Caco-2 (cell line): Measurements from ENCODE around the gene GLI2. TPM values are rescaled to one million over a fixed set of nuclear protein-coding genes. Genes with fewer than 3 reads are reported as not detected.

Experiments used
- BruUV-seq: library from RNA; stranded (reverse); fragments of 400-500 nt; replicated peaks from 2 replicates; lab custom pipeline; 2021; lab: Mats Ljungman, UMichigan
- CTCF ChIA-PET: fragments of 300-600 bp; sonication (Branson Sonifier 250); formaldehyde crosslinking; loops from one replicate; lab custom pipeline; 2022; ENCODE audit warnings: antibody characterized with exemption; lab: Charles Lee
- POLR2A ChIA-PET: fragments of 300-600 bp; sonication (Branson Sonifier 250); formaldehyde crosslinking; loops from one replicate; lab custom pipeline; 2022; ENCODE audit warnings: antibody characterized with exemption; lab: Charles Lee
- DNase-seq, 2 experiments: peaks; one replicate each; pipeline versions ENCODE4 v3.0.0 to v3.0.0-alpha.2; 2020 to 2022
- H3K27me3 ChIP-seq: replicated peaks from 2 replicates; pipeline ENCODE4 v1.6.0; 2011; ENCODE audit warnings: low read length; ENCODE audit not compliant: control insufficient read depth, insufficient read depth
- H3K36me3 ChIP-seq: 2 replicates; pipeline ENCODE4 v1.5.1; 2011; ENCODE audit warnings: low read length; ENCODE audit not compliant: control insufficient read depth, insufficient read depth
- H3K4me1 ChIP-seq: fragments of 250-450 bp; sonication (Bioruptor Pico); 2 replicates; pipeline ENCODE4 v1.5.1; 2020; ENCODE audit warnings: mild to moderate bottlenecking
- H3K4me3 ChIP-seq: 2 replicates; pipeline ENCODE4 v1.5.1; 2011; ENCODE audit warnings: low read depth, mild to moderate bottlenecking, control low read depth, low read length
- H3K9me3 ChIP-seq: fragments of 250-450 bp; sonication (Bioruptor Pico); 2 replicates; pipeline ENCODE4 v1.5.1; 2020; ENCODE audit warnings: mild to moderate bottlenecking, moderate library complexity
- H3K27ac Mint-ChIP-seq: one replicate; pipeline ENCODE4 v1.8.0; 2022; ENCODE audit warnings: mixed read lengths; ENCODE audit not compliant: unreplicated experiment
- H3K27me3 Mint-ChIP-seq: one replicate; pipeline ENCODE4 v1.8.0; 2022; ENCODE audit warnings: mixed read lengths; ENCODE audit not compliant: insufficient read depth, unreplicated experiment
- H3K36me3 Mint-ChIP-seq: one replicate; pipeline ENCODE4 v1.8.0; 2022; ENCODE audit warnings: mild to moderate bottlenecking, mixed read lengths; ENCODE audit not compliant: insufficient read depth, unreplicated experiment
- H3K4me1 Mint-ChIP-seq: one replicate; pipeline ENCODE4 v1.8.0; 2022; ENCODE audit warnings: low read depth, mixed read lengths; ENCODE audit not compliant: unreplicated experiment
- H3K4me3 Mint-ChIP-seq: one replicate; pipeline ENCODE4 v1.8.0; 2022; ENCODE audit warnings: mild to moderate bottlenecking, moderate library complexity, mixed read lengths; ENCODE audit not compliant: unreplicated experiment
- H3K9me3 Mint-ChIP-seq: one replicate; pipeline ENCODE4 v1.8.0; 2022; ENCODE audit warnings: mixed read lengths; ENCODE audit not compliant: unreplicated experiment
- CTCF ChIP-seq, 2 experiments: fragments of 200-600 bp in 1 of 2; IDR thresholded peaks; 1 replicate in 1 of 2; 2 replicates in 1 of 2; pipeline versions ENCODE4 v1.5.1 to v1.8.0; 2011 to 2022; ENCODE audit warnings: antibody characterized with exemption in 1 of 2, control low read depth in 1 of 2, inconsistent platforms in 1 of 2, low read depth in 1 of 2, low read length in 1 of 2, mild to moderate bottlenecking in 1 of 2, moderate library complexity in 1 of 2; ENCODE audit not compliant: insufficient read depth in 1 of 2, severe bottlenecking in 1 of 2, unreplicated experiment in 1 of 2
- intact Hi-C: fragments of 100-400 bp; cut with micrococcal nuclease; formaldehyde crosslinking; loops from one replicate; pipeline ENCODE4 v1.10.0; 2022; ENCODE audit not compliant: unreplicated experiment
- total RNA-seq: library from RNA; stranded (reverse); gene quantifications from 2 replicates; pipeline ENCODE4 v1.2.3, GENCODE V29; 2022

The GLI2 gene
- total RNA-seq, 1 experiment from 2014 or later: 0.70 TPM

GRCh38 chr2:120771111-120771780 is 35.6 kb downstream of the GLI2 start:
- no peak overlapping the region for H3K4me3 Mint-ChIP-seq
- ChIA-PET CTCF (no interaction called here), POLR2A (no interaction called here)
- BruUV-seq: no TSS peak
- H3K4me3 ChIP-seq: no peak overlapping the region
- no peak overlapping the region for H3K27ac Mint-ChIP-seq
- no peaks in the 10 kb centered on the region for H3K9me3 ChIP-seq
- peaks cover 4% of the 10 kb centered on the region for H3K4me1 ChIP-seq
- no peaks in the 10 kb centered on the region for H3K36me3 Mint-ChIP-seq
- DNase-seq: no peak
- no peaks in the 10 kb centered on the region for H3K9me3 Mint-ChIP-seq
- H3K27me3 ChIP-seq: no peaks in the 10 kb centered on the region
- intact Hi-C loops: no loop called here
- H3K27me3 Mint-ChIP-seq: no peaks in the 10 kb centered on the region
- peaks cover 6% of the 10 kb centered on the region for H3K4me1 Mint-ChIP-seq
- no peak for TF ChIP-seq CTCF (IDR thresholded peaks at IDR 0.05; ENCODE audit: insufficient read depth in 1 of 2, low read depth in 1 of 2, low read length in 1 of 2, severe bottlenecking in 1 of 2, unreplicated experiment in 1 of 2)
- H3K36me3 ChIP-seq: no peaks in the 10 kb centered on the region

- H3K4me1 Mint-ChIP-seq: peaks cover under 1% of the 10 kb centered on the region
- no peaks in the 10 kb centered on the region for H3K27me3 ChIP-seq
These were observed 36.1 kb downstream of the GLI2 start for GRCh38 chr2:120771781-120772208.

GRCh38 chr2:120772261-120772660 is 36.6 kb downstream of the GLI2 start:
- H3K36me3 ChIP-seq: no peaks in the 10 kb centered on the region
- Mint-ChIP-seq H3K4me1 (no peaks in the 10 kb centered on the region), H3K4me3 (no peak overlapping the region), H3K27me3 (no peaks in the 10 kb centered on the region), H3K36me3 (no peaks in the 10 kb centered on the region), H3K27ac (no peak overlapping the region), H3K9me3 (no peaks in the 10 kb centered on the region)
- no peak for DNase-seq
- no peak overlapping the region for H3K4me3 ChIP-seq
- H3K27me3 ChIP-seq: no peaks in the 10 kb centered on the region
- ChIA-PET CTCF (no interaction called here), POLR2A (no interaction called here)
- H3K9me3 ChIP-seq: no peaks in the 10 kb centered on the region
- no peak for TF ChIP-seq CTCF (IDR thresholded peaks at IDR 0.05; ENCODE audit: insufficient read depth in 1 of 2, low read depth in 1 of 2, low read length in 1 of 2, severe bottlenecking in 1 of 2, unreplicated experiment in 1 of 2)
- H3K4me1 ChIP-seq: no peaks in the 10 kb centered on the region
- no TSS peak for BruUV-seq
- intact Hi-C loops: no loop called here

More at GRCh38 chr2:120771781-120772208, 36.1 kb downstream of the GLI2 start:
- Histone ChIP-seq H3K9me3 (no peaks in the 10 kb centered on the region), H3K36me3 (no peaks in the 10 kb centered on the region), H3K4me1 (no peaks in the 10 kb centered on the region), H3K4me3 (no peak overlapping the region)
- intact Hi-C loops: no loop called here
- no peak for TF ChIP-seq CTCF (IDR thresholded peaks at IDR 0.05; ENCODE audit: insufficient read depth in 1 of 2, low read depth in 1 of 2, low read length in 1 of 2, severe bottlenecking in 1 of 2, unreplicated experiment in 1 of 2)
- ChIA-PET CTCF (no interaction called here), POLR2A (no interaction called here)
- H3K9me3 Mint-ChIP-seq: no peaks in the 10 kb centered on the region
- H3K27ac Mint-ChIP-seq: no peak overlapping the region
- H3K27me3 Mint-ChIP-seq: no peaks in the 10 kb centered on the region
- no peak overlapping the region for H3K4me3 Mint-ChIP-seq
- BruUV-seq: no TSS peak
- no peaks in the 10 kb centered on the region for H3K36me3 Mint-ChIP-seq
- no peak for DNase-seq
